HUDEP-2 (cell line): ENCODE results near the gene SLC4A1.
A peak's percentile ranks its signal among the peaks of the same experiment; 100 is the strongest.

Experiments
- DNase-seq, 76 experiments: peaks; one replicate each; lab custom pipeline; 2025; ENCODE audit not compliant: unreplicated experiment in 76 of 76; lab: John Stamatoyannopoulos, UW

Gene SLC4A1

GRCh38 chr17:44210342-44211192, 57.4 kb downstream of the SLC4A1 start:
- peak in 73 of 76 experiments; percentile 44 to 93 (median 83) for DNase-seq

DNA sequence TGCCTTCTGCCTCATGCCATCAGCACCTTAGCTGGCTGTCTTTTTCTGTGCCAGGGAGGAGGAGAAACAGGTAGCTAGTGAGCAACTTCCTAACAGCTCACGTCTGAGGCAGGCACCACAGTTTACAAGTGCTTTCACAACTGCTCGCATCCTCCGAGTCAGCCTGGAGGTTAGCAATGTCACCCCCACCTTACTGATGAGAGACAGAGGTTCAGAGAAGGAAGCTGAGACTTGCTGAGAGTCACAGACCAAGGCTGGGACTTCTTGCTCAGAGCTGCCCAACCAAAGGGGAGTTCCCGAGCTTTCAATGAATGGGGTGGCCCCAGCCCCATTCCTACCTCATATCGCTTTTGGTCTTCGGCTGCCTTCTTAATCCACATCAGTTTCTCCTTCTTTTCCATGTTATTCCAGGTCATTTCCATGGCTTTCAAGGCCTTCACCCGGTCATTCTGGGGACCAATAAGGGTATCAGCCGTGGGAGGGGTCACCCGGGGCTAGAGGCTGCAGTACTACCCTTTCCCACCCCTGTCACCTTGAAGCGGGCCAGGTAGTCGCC, 58.1 kb downstream of the SLC4A1 start:
- DNase-seq, result no peak

- peak in 1 of 76 experiments; percentile 26 for DNase-seq
Observed at GRCh38 chr17:44207743-44208142, 60.2 kb downstream of the SLC4A1 start.

DNA sequence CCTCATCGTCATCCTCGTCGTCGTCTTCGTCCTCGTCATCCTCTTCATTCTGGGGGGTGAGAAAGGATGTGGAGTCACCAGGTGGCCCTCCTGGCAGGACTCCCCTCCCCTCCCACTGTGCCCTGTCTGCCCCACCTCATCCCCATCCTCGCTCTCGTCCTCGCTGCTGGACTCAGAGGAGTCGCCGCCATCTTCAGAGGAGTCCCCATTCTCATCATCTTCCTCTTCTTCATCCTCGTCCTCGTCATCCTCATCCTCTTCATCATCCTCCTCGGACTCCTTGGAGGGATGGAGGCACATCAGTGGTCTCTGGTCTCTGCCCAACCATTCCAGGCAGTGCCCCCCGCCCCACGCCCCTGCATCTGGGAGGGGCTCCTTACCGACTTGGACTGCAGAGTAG, 60.6 kb downstream of the SLC4A1 start:
- DNase-seq, result no peak

DNA sequence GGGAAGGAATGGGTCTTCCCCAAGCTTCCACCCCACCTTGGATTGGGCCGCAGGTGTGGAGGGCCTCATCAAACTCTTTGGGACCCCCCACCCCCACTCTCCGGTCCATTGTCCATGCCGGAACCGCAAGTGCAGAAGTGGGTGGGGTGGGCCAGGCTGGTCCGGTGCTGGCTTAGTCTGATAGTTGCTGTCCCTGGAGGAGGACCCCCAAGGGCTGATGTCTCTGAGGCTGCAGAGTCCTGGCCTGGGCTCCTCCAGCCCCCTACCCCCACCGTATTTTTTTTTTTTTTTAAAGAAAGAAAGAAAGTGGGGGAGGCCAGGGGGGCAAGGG, 61.1 kb downstream of the SLC4A1 start:
- DNase-seq, result no peak

- no peak for DNase-seq
Observed at GRCh38 chr17:44205962-44206824, 61.7 kb downstream of the SLC4A1 start.

- peak in 54 of 76 experiments; percentile 5 to 67 (median 41) for DNase-seq
Observed at GRCh38 chr17:44204441-44204882, 63.5 kb downstream of the SLC4A1 start.

DNA sequence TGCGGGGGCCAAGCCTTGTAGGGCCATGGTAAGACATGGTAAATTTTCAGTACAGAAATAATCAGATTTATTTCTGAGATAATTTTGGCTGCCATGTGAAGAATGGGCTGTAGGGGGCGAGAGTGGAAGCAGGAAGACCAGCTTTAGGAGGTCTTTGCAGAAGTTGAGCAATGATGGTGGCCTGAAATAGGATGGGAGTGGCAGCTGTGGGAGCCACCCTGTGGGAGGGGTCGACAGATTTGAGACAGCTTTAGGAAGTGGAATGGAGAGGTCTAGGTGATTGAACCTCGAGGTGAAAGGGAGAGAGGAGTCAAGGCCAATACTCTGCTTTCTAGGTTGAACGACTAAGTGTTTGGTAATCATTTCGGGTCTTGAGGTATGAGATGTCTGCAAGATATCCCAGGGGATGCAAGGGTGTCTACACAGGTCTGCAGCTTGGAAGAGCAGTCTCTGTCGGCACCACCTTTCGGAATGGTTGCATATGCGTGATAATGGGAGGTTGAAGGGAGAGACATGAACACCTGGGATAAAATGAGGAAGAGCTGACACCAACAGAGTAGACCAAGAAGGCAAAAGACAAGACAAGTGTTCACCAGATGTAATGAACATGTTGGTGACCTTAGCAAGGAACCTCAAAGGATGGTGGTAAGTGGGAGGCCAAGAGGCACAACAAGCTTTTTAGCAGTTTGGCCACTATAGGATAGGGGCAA, 64.0 kb downstream of the SLC4A1 start:
- DNase-seq, result peak in 41 of 76 experiments; percentile 5 to 62 (median 35)

GRCh38 chr17:44202756-44203155, 65.2 kb downstream of the SLC4A1 start:
- no peak for DNase-seq

DNA sequence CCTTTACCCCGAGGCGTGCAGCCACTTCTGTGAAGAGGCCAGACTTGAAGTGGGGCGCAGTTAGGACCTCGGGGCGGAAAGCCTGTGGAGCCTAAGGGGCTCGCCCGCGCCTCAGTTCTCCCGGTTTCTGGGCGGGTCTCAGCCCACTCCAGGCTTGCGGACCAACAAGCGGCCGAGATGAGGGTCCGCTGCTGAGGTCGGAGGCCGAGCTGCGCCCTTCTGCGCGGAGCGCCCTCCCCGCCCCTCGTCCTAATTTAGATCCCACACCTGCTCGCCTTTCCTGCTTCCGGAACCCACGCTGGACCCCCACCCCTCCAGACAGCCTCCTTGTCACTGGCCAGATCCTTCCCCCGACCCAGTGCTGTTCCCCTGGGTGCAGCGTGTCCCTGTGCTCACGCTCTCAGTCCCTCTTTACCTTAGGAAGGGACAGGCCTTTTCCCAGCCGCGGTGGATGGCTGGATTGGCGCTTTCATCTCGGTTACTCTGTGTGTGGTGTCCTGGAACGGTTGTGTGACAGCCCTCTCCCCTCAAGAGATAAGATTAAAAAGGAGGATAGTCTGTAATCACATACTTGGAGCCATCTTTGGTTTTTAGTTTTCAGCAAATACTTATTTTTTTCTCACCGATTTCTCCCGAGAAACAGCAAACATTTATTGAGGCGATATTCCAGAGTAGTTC, 67.3 kb downstream of the SLC4A1 start:
- no peak for DNase-seq

DNA sequence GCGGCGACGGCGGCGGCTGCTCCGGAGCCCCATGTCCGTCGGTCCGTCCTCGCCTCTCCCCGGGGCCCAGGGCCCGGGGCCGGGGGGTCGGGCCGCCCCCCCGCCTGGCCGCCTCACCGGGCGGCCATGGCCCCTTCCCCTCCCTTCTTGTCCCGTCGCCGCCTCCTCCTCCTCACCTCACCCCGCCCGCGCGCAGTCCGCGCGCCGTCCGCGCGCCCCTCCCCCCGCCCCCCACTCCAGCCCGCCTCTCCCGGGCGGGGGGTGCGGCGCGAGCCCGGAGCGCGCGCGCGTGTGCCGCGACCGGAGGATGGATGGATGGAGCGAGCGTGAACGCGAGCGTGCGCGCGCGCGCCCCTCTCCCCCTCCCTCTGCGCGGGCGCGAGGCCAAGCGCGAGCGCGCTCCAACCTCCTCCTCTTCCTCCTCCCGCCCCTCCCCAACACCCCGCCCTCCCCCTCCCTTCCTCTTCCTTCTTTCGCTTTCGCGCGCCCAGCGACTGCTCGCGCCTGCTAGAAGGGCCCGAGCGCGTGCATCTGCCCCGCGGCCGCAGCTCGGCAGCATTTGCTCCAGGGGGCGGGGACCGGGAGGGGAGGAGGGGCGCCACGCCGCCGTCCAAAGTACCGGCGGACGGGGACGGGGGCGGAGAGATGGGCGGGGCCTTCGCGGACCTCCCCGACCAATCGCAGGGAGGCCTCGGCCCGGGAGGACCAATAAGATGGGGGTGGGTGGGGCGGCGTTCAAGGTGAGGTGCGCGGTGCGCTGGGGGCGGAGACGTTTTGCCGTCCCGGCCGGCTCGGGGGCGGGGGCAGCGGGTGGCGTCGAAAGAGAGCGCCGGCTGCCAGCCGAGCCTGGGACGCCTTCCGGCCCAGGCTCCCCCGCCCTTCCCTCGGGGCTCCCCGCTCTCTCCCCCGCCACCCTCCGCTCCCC, 68.1 kb downstream of the SLC4A1 start, which contains the start of gene ATXN7L3:
ATXN7L3 (minus strand) TSS at position 332 of the 925 bp plus-strand sequence. CDS start 1,814 bp downstream, outside the sequence.
- peak in 75 of 76 experiments; percentile 49 to 99 (median 98) for DNase-seq

DNA sequence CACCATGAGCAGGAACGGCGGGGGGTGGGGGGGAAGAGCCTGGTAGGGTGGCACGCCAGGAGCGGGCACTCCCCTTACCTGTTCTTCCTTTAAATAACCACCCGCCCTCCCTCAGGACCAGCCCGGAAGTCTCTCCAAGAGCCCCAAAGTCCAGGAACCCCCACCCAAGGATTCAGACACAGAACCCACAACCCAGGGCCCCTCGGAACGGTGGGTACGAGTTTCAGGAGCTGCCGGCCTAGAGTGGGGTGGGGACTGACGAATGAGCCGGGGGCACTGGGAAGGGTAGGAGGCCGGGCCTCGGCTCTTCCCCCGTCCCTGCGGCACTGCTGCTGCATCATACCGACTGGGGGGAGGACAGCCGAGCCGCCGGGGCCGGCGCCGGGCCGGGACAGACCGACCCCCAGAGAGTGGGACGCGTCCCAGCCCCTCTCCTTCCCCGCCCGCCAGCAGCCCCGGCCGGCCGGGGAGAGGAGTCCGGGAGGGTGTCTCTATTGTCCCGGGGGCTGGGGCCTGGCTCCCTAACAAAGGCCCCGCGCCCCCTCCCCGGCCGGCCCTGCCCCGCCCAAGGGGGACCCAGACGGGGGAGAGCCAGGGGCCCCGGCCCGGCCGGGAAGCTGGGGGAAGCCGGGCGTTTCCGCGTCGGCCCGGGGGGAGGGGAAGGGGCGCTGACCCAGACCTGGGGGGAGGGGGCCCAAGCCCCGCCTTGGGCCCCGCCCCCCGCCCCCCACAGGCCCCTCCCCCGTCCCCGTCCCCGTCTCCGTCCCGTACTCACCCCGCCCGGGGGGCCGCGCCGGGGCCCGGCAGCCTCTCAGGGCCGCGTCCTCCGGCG, 69.0 kb downstream of the SLC4A1 start:
- peak in 27 of 76 experiments; percentile 10 to 64 (median 33) for DNase-seq
